ENCODE results near the gene TENM3. TPM values are rescaled to one million over a fixed set of nuclear protein-coding genes. Genes with fewer than 3 reads are reported as not detected.

Gene TENM3
- total and polyA plus RNA-seq, 7 experiments from 2014 or later, result not detected

DNA sequence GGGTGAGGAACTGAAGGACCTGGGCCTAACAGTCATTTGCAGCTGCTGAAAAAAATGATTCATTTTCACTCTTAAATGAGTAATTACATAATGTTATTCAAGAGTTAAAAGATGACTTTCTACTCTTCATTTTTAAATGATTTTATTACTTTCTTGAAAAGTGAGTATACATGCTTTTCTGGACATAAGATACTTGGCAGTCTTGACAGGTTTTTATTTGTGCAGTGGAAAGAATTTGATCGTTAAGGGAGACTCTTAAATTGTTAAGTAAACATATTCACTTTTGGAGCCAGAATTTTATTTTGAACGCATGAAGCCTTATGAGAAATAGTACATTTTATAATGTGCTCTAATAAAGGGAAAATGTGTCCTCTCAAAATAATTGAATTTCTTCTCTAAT, 245.7 kb downstream of the TENM3 start:
- H3K4me3 Mint-ChIP-seq, result no peak overlapping the region
- H3K36me3 ChIP-seq (ENCODE audit: control insufficient read depth in 2 of 3, insufficient read depth in 3 of 3, low read length in 3 of 3), result no peaks in the 10 kb centered on the region
- H3K36me3 Mint-ChIP-seq, result no peaks in the 10 kb centered on the region
- ATAC-seq, result no peak
- H3K27ac ChIP-seq (ENCODE audit: low read depth, low read length), result no peak overlapping the region
- no peak overlapping the region for H3K4me3 ChIP-seq (ENCODE audit: low read length)
- H3K27me3 ChIP-seq (ENCODE audit: control insufficient read depth in 2 of 2, insufficient read depth in 2 of 2, low read length in 2 of 2), result no peaks in the 10 kb centered on the region
- peaks cover 0 to 14% (median 1%) of the 10 kb centered on the region in 7 donors for H3K4me1 Mint-ChIP-seq
- no peak overlapping the region for H3K27ac Mint-ChIP-seq
- H3K27me3 Mint-ChIP-seq, result peaks cover 5 to 29% (median 12%) of the 10 kb centered on the region in 5 donors
- H3K9me3 ChIP-seq (ENCODE audit: control insufficient read depth in 2 of 3, low read length in 3 of 3), result no peaks in the 10 kb centered on the region
- intact Hi-C loops (cut with micrococcal nuclease), result no loop called here
- ChIA-PET CTCF (no interaction called here), POLR2A (no interaction called here)
- no peak for DNase-seq
- H3K4me1 ChIP-seq (ENCODE audit: control insufficient read depth in 2 of 2, insufficient read depth in 2 of 2, low read length in 2 of 2), result no peaks in the 10 kb centered on the region
- no peaks in the 10 kb centered on the region for H3K9me3 Mint-ChIP-seq

DNA sequence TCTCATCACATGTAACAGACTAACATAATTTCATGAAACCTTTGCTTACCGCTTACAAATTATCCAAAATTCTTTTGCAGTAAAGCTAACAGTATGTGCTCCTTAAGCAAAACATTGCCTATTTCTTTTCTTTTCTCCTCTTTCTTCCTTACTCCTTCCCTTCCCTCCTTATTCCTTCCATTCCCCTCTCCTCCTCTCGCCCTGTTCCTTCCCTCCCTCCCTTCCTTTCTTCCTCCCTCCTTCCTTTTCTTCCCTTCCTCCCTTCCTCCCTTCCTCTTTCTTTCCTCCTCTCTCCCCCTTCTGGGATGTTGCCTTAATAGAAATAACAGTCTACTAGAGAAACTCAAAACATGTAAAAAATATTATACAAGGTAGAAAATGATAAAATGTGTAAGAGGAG, 246.4 kb downstream of the TENM3 start:
- peaks cover 0 to 14% (median 1%) of the 10 kb centered on the region in 7 donors for H3K4me1 Mint-ChIP-seq
- CTCF ChIA-PET, result no interaction called here
- intact Hi-C loops (cut with micrococcal nuclease), result no loop called here

DNA sequence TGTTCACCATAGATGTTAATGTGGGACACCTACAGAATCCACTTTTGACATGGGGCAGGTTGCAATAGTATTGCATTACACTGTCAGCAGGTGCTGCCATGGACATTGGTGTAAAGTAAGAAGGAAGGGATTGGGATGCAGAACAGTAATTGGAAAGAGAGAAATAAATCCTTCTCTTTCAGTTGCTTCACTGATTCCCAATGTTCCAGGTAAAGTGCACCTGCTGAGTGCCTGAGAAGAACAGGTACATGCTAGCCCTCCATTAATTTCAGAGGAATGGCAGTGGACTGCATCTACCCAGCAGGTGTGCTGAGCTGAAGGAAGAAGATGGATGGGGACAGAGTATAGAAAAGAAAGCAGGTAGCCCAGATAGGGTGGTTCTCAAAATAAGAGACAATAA, 248.5 kb downstream of the TENM3 start:
- Histone ChIP-seq H3K27ac (ENCODE audit: low read depth, low read length) (no peak overlapping the region), H3K36me3 (ENCODE audit: control insufficient read depth in 2 of 3, insufficient read depth in 3 of 3, low read length in 3 of 3) (no peaks in the 10 kb centered on the region), H3K4me1 (ENCODE audit: control insufficient read depth in 2 of 2, insufficient read depth in 2 of 2, low read length in 2 of 2) (no peaks in the 10 kb centered on the region), H3K9me3 (ENCODE audit: control insufficient read depth in 2 of 3, low read length in 3 of 3) (no peaks in the 10 kb centered on the region), H3K27me3 (ENCODE audit: control insufficient read depth in 2 of 2, insufficient read depth in 2 of 2, low read length in 2 of 2) (peaks cover 0 to 5% of the 10 kb centered on the region in 2 donors), H3K4me3 (ENCODE audit: low read length) (no peak overlapping the region)
- ChIA-PET POLR2A (no interaction called here), CTCF (no interaction called here)
- DNase-seq, result no peak
- Mint-ChIP-seq H3K9me3 (no peaks in the 10 kb centered on the region), H3K4me3 (no peak overlapping the region), H3K4me1 (peaks cover 0 to 14% (median 1%) of the 10 kb centered on the region in 7 donors), H3K36me3 (no peaks in the 10 kb centered on the region), H3K27ac (no peak overlapping the region), H3K27me3 (peaks cover 6 to 24% (median 7%) of the 10 kb centered on the region in 5 donors)
- no peak for ATAC-seq
- intact Hi-C loops (cut with micrococcal nuclease), result no loop called here

More for the DNA sequence above, 246.4 kb downstream of the TENM3 start:
- Mint-ChIP-seq H3K27me3 (peaks cover 5 to 25% (median 12%) of the 10 kb centered on the region in 5 donors), H3K4me3 (no peak overlapping the region), H3K9me3 (no peaks in the 10 kb centered on the region), H3K36me3 (no peaks in the 10 kb centered on the region), H3K27ac (no peak overlapping the region)
- Histone ChIP-seq H3K4me1 (ENCODE audit: control insufficient read depth in 2 of 2, insufficient read depth in 2 of 2, low read length in 2 of 2) (no peaks in the 10 kb centered on the region), H3K4me3 (ENCODE audit: low read length) (no peak overlapping the region), H3K27me3 (ENCODE audit: control insufficient read depth in 2 of 2, insufficient read depth in 2 of 2, low read length in 2 of 2) (no peaks in the 10 kb centered on the region), H3K27ac (ENCODE audit: low read depth, low read length) (no peak overlapping the region), H3K36me3 (ENCODE audit: control insufficient read depth in 2 of 3, insufficient read depth in 3 of 3, low read length in 3 of 3) (no peaks in the 10 kb centered on the region), H3K9me3 (ENCODE audit: control insufficient read depth in 2 of 3, low read length in 3 of 3) (no peaks in the 10 kb centered on the region)
- POLR2A ChIA-PET, result no interaction called here
- DNase-seq (no peak), ATAC-seq (no peak)

DNA sequence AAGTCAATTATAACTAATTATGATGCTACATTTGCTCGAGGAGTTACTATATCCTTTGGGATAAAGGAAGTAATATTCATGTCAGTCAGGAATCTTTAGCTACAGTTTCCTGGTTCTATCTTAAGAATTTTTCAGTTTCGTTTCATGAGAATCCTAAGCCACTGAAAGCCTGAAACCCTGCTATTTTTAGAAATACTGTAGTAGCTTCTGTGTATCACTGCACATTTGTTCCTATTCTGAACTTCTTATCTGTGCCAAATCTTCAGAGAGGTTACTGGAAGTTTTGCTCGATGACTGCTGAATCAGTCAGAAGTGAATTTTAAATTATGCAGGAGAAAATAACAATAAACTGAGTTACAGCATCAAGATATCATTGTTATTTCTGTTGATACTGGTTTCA, 249.2 kb downstream of the TENM3 start:
- Histone ChIP-seq H3K9me3 (ENCODE audit: control insufficient read depth in 2 of 3, low read length in 3 of 3) (no peaks in the 10 kb centered on the region), H3K27ac (ENCODE audit: low read depth, low read length) (no peak overlapping the region), H3K4me3 (ENCODE audit: low read length) (no peak overlapping the region), H3K27me3 (ENCODE audit: control insufficient read depth in 2 of 2, insufficient read depth in 2 of 2, low read length in 2 of 2) (peaks cover 0 to 5% of the 10 kb centered on the region in 2 donors), H3K4me1 (ENCODE audit: control insufficient read depth in 2 of 2, insufficient read depth in 2 of 2, low read length in 2 of 2) (no peaks in the 10 kb centered on the region), H3K36me3 (ENCODE audit: control insufficient read depth in 2 of 3, insufficient read depth in 3 of 3, low read length in 3 of 3) (no peaks in the 10 kb centered on the region)
- ATAC-seq (no peak), DNase-seq (no peak)
- ChIA-PET CTCF (no interaction called here), POLR2A (no interaction called here)
- peaks cover 0 to 14% (median 1%) of the 10 kb centered on the region in 7 donors for H3K4me1 Mint-ChIP-seq
- no peaks in the 10 kb centered on the region for H3K36me3 Mint-ChIP-seq
- no peak overlapping the region for H3K27ac Mint-ChIP-seq
- H3K9me3 Mint-ChIP-seq, result no peaks in the 10 kb centered on the region
- intact Hi-C loops (cut with micrococcal nuclease), result no loop called here
- no peak overlapping the region for H3K4me3 Mint-ChIP-seq
- H3K27me3 Mint-ChIP-seq, result peaks cover 6 to 24% (median 7%) of the 10 kb centered on the region in 5 donors

DNA sequence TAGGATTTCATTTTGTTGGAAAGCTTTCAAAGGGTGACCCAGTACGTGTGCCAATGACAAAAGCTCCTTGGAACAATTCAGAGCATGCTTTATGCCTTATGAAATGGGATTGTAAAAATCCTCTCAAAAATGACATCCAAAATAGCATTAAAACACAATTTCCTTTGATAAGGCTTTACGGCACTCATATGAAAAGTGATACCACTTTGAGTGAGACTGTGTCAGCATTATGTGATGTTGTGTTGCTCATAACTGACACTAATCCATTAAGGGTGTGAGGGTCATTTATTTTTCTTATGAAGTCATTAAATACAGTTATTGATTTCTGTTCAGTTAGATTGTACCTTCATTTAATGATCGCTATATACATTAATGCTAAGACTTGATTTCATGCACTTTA, 250.2 kb downstream of the TENM3 start:
- DNase-seq, result no peak
- Mint-ChIP-seq H3K27me3 (peaks cover 6 to 27% (median 12%) of the 10 kb centered on the region in 5 donors), H3K4me3 (no peak overlapping the region), H3K27ac (no peak overlapping the region), H3K36me3 (no peaks in the 10 kb centered on the region), H3K9me3 (peaks cover 0 to 2% (median 0%) of the 10 kb centered on the region in 11 donors), H3K4me1 (peaks cover 0 to 14% (median 1%) of the 10 kb centered on the region in 7 donors)
- no peak for ATAC-seq
- Histone ChIP-seq H3K4me1 (ENCODE audit: control insufficient read depth in 2 of 2, insufficient read depth in 2 of 2, low read length in 2 of 2) (no peaks in the 10 kb centered on the region), H3K4me3 (ENCODE audit: low read length) (no peak overlapping the region), H3K27ac (ENCODE audit: low read depth, low read length) (no peak overlapping the region), H3K9me3 (ENCODE audit: control insufficient read depth in 2 of 3, low read length in 3 of 3) (no peaks in the 10 kb centered on the region), H3K36me3 (ENCODE audit: control insufficient read depth in 2 of 3, insufficient read depth in 3 of 3, low read length in 3 of 3) (no peaks in the 10 kb centered on the region), H3K27me3 (ENCODE audit: control insufficient read depth in 2 of 2, insufficient read depth in 2 of 2, low read length in 2 of 2) (peaks cover 0 to 5% of the 10 kb centered on the region in 2 donors)
- ChIA-PET POLR2A (no interaction called here), CTCF (no interaction called here)
- intact Hi-C loops (cut with micrococcal nuclease), result no loop called here

DNA sequence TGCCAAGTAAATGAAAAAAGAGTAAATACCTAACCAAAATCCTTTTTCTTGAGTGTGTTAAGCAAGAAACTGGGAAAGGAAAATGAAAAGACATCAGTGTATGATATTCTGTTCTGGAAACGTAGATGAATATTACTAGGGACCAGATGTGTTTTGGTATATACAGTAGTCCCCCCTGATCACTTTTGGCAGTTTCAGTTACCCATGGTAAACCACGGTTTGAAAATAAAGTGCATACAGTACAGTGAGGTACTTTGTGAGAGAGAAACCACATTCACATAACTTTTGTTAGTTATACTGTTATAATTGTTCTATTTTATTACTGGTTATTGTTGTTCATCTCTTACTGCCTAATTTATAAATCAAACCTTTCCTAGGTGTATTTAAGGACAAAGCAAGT, 250.9 kb downstream of the TENM3 start:
- no peak overlapping the region for H3K4me3 Mint-ChIP-seq
- no peaks in the 10 kb centered on the region for H3K36me3 Mint-ChIP-seq
- ATAC-seq (no peak), DNase-seq (no peak)
- Histone ChIP-seq H3K27ac (ENCODE audit: low read depth, low read length) (no peak overlapping the region), H3K4me1 (ENCODE audit: control insufficient read depth in 2 of 2, insufficient read depth in 2 of 2, low read length in 2 of 2) (no peaks in the 10 kb centered on the region), H3K4me3 (ENCODE audit: low read length) (no peak overlapping the region), H3K27me3 (ENCODE audit: control insufficient read depth in 2 of 2, insufficient read depth in 2 of 2, low read length in 2 of 2) (peaks cover 0 to 5% of the 10 kb centered on the region in 2 donors), H3K36me3 (ENCODE audit: control insufficient read depth in 2 of 3, insufficient read depth in 3 of 3, low read length in 3 of 3) (no peaks in the 10 kb centered on the region), H3K9me3 (ENCODE audit: control insufficient read depth in 2 of 3, low read length in 3 of 3) (no peaks in the 10 kb centered on the region)
- H3K27ac Mint-ChIP-seq, result no peak overlapping the region
- H3K9me3 Mint-ChIP-seq, result peaks cover 0 to 2% (median 0%) of the 10 kb centered on the region in 11 donors
- intact Hi-C loops (cut with micrococcal nuclease), result no loop called here
- peaks cover 7 to 28% (median 12%) of the 10 kb centered on the region in 5 donors for H3K27me3 Mint-ChIP-seq
- peaks cover 0 to 14% (median 1%) of the 10 kb centered on the region in 7 donors for H3K4me1 Mint-ChIP-seq
- ChIA-PET POLR2A (no interaction called here), CTCF (no interaction called here)

DNA sequence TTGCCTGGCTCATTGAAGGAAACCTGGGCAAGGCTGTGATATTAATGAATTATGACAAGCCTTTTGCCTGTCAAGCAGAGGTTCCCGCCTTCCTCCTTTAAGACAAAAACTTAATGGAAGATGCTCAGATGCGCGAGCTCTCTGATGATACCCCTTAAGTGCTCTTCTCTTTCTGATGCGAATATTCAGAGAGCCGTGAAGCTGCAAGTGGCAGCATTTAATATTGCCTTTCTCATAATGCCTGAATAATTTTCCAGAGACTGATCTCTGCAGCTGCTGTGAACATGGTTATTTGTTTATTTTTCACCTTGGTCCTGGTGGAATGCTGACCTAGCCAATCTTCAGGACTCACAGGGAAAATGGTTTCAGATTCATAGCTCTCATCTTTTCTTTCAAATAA, 251.8 kb downstream of the TENM3 start:
- ATAC-seq (no peak), DNase-seq (no peak)
- H3K36me3 Mint-ChIP-seq, result no peaks in the 10 kb centered on the region
- Histone ChIP-seq H3K9me3 (ENCODE audit: control insufficient read depth in 2 of 3, low read length in 3 of 3) (no peaks in the 10 kb centered on the region), H3K27me3 (ENCODE audit: control insufficient read depth in 2 of 2, insufficient read depth in 2 of 2, low read length in 2 of 2) (peaks cover 0 to 5% of the 10 kb centered on the region in 2 donors), H3K27ac (ENCODE audit: low read depth, low read length) (no peak overlapping the region), H3K4me1 (ENCODE audit: control insufficient read depth in 2 of 2, insufficient read depth in 2 of 2, low read length in 2 of 2) (no peaks in the 10 kb centered on the region), H3K36me3 (ENCODE audit: control insufficient read depth in 2 of 3, insufficient read depth in 3 of 3, low read length in 3 of 3) (no peaks in the 10 kb centered on the region), H3K4me3 (ENCODE audit: low read length) (no peak overlapping the region)
- intact Hi-C loops (cut with micrococcal nuclease), result no loop called here
- H3K4me1 Mint-ChIP-seq, result peaks cover 0 to 14% (median 1%) of the 10 kb centered on the region in 7 donors
- ChIA-PET POLR2A (no interaction called here), CTCF (interaction anchor here (0.5 kb wide), 1 partner anchor 363 kb away, joined by 3 read pairs; no protein-coding TSS in a partner anchor)
- peaks cover 7 to 28% (median 20%) of the 10 kb centered on the region in 5 donors for H3K27me3 Mint-ChIP-seq
- H3K9me3 Mint-ChIP-seq, result peaks cover 0 to 2% (median 0%) of the 10 kb centered on the region in 11 donors
- no peak overlapping the region for H3K4me3 Mint-ChIP-seq
- H3K27ac Mint-ChIP-seq, result no peak overlapping the region
